ENCODE data around the gene NOC4L.

The NOC4L gene

GRCh38 chr12:132167611-132168310 lies 23.5 kb downstream of the NOC4L start:
- no peak for TF ChIP-seq CTCF (IDR thresholded peaks at IDR 0.05; ENCODE audit: borderline replicate concordance, insufficient read depth, low read depth, low read length)
- H3K4me3 ChIP-seq (ENCODE audit: low read depth, low read length): no peak overlapping the region

GRCh38 chr12:132168311-132169031 lies 24.2 kb downstream of the NOC4L start:
- TF ChIP-seq CTCF (IDR thresholded peaks at IDR 0.05; ENCODE audit: borderline replicate concordance, insufficient read depth, low read depth, low read length): no peak
- no peak overlapping the region for H3K4me3 ChIP-seq (ENCODE audit: low read depth, low read length)

- TF ChIP-seq CTCF (IDR thresholded peaks at IDR 0.05; ENCODE audit: borderline replicate concordance, insufficient read depth, low read depth, low read length): no peak
- no peak overlapping the region for H3K4me3 ChIP-seq (ENCODE audit: low read depth, low read length)
Observed at GRCh38 chr12:132169376-132169775, 25.1 kb downstream of the NOC4L start.

GRCh38 chr12:132170094-132170636 lies 25.9 kb downstream of the NOC4L start:
- TF ChIP-seq CTCF (IDR thresholded peaks at IDR 0.05; ENCODE audit: borderline replicate concordance, insufficient read depth, low read depth, low read length): no peak
- H3K4me3 ChIP-seq (ENCODE audit: low read depth, low read length): no peak overlapping the region

- TF ChIP-seq CTCF (IDR thresholded peaks at IDR 0.05; ENCODE audit: borderline replicate concordance, insufficient read depth, low read depth, low read length): no peak
- no peak overlapping the region for H3K4me3 ChIP-seq (ENCODE audit: low read depth, low read length)
Observed at GRCh38 chr12:132170637-132171292, 26.5 kb downstream of the NOC4L start.

- TF ChIP-seq CTCF (IDR thresholded peaks at IDR 0.05; ENCODE audit: borderline replicate concordance, insufficient read depth, low read depth, low read length): no peak
Observed at GRCh38 chr12:132171293-132171967, 27.2 kb downstream of the NOC4L start.

More at GRCh38 chr12:132171293-132171967, 27.2 kb downstream of the NOC4L start:
- H3K4me3 ChIP-seq (ENCODE audit: low read depth, low read length): no peak overlapping the region
